HL-60 (cell line): Measurements from ENCODE around the gene USP31.

ENCODE experiments used
- DNase-seq, 2 experiments: peaks; one replicate each; pipeline ENCODE4 v3.0.0-alpha.2; 2010 to 2020; ENCODE audit warnings: low read depth in 1 of 2, low spot score in 1 of 2
- H3K27ac ChIP-seq: fragments of 250-450 bp; sonication (Bioruptor Pico); replicated peaks from 2 replicates; pipeline ENCODE4 v1.5.1; 2020; ENCODE audit warnings: mild to moderate bottlenecking, moderate library complexity
- H3K27me3 ChIP-seq: fragments of 250-450 bp; sonication (Bioruptor Pico); 2 replicates; pipeline ENCODE4 v1.5.1; 2021; ENCODE audit warnings: mild to moderate bottlenecking, moderate library complexity; ENCODE audit not compliant: insufficient read depth, poor library complexity, severe bottlenecking
- H3K4me3 ChIP-seq: replicated peaks from 2 replicates; pipeline ENCODE4 v1.5.1; 2011; ENCODE audit warnings: mild to moderate bottlenecking, control low read depth, low read length; ENCODE audit not compliant: insufficient read depth
- CTCF ChIP-seq: IDR thresholded peaks from one replicate; pipeline ENCODE4 v1.5.1; 2011; ENCODE audit warnings: low read length, control low read depth, inconsistent platforms; ENCODE audit not compliant: insufficient read depth
- GABPA ChIP-seq: IDR thresholded peaks from 2 replicates; pipeline ENCODE4 v1.6.1; 2012; ENCODE audit warnings: low read depth
- POLR2AphosphoS5 ChIP-seq: IDR thresholded peaks from 2 replicates; pipeline ENCODE4 v1.6.1; 2012; ENCODE audit warnings: low read depth
- REST ChIP-seq: IDR thresholded peaks from 2 replicates; pipeline ENCODE4 v1.6.1; 2012; ENCODE audit warnings: low read depth; ENCODE audit not compliant: insufficient replicate concordance
- SPI1 ChIP-seq: IDR thresholded peaks from 2 replicates; pipeline ENCODE4 v1.6.1; 2012; ENCODE audit warnings: low read depth, mild to moderate bottlenecking, borderline replicate concordance

Gene USP31

GRCh38 chr16:23174622-23175021 is 25.4 kb upstream of the USP31 start:
- Histone ChIP-seq H3K4me3 (no peak overlapping the region), H3K27ac (no peak overlapping the region), H3K27me3 (peaks cover 2% of the 10 kb centered on the region)
- no peak for DNase-seq
- TF ChIP-seq REST = peak; percentile 97
- no peak for TF ChIP-seq POLR2AphosphoS5
- no peak for TF ChIP-seq CTCF
- TF ChIP-seq GABPA = no peak
- TF ChIP-seq SPI1 = no peak

- no peak for TF ChIP-seq CTCF
- no peak for TF ChIP-seq GABPA
- TF ChIP-seq REST = no peak
- no peak overlapping the region for H3K4me3 ChIP-seq
- DNase-seq = no peak
- H3K27ac ChIP-seq = no peak overlapping the region
- H3K27me3 ChIP-seq = peaks cover 2% of the 10 kb centered on the region
Measured at GRCh38 chr16:23172994-23173393, 23.7 kb upstream of the USP31 start.

GRCh38 chr16:23172583-23172982 is 23.3 kb upstream of the USP31 start:
- no peak for DNase-seq
- Histone ChIP-seq H3K4me3 (no peak overlapping the region), H3K27me3 (peaks cover 2% of the 10 kb centered on the region), H3K27ac (no peak overlapping the region)
- no peak for TF ChIP-seq SPI1
- no peak for TF ChIP-seq REST

- TF ChIP-seq GABPA = no peak
- no peak for TF ChIP-seq POLR2AphosphoS5
- no peak for TF ChIP-seq SPI1
- TF ChIP-seq CTCF = no peak
- TF ChIP-seq REST = no peak
- no peak for DNase-seq
- H3K4me3 ChIP-seq = no peak overlapping the region
- no peaks in the 10 kb centered on the region for H3K27me3 ChIP-seq
- no peak overlapping the region for H3K27ac ChIP-seq
Measured at GRCh38 chr16:23164736-23165135, 15.5 kb upstream of the USP31 start.
